Omental fat pad (tissue), 4 donors: Measurements from ENCODE around the gene ZNF341. TPM values are rescaled to one million over a fixed set of nuclear protein-coding genes. Genes with fewer than 3 reads are reported as not detected.

ENCODE experiments used
- ATAC-seq: fragments of 150-250 bp; one replicate; pipeline ENCODE4 v1.9.1; 2016; ENCODE audit warnings: mild to moderate bottlenecking, moderate library complexity; ENCODE audit not compliant: low FRiP score
- DNase-seq: peaks from one replicate; pipeline ENCODE4 v3.0.0-alpha.2; 2019; ENCODE audit warnings: low spot score
- total RNA-seq, 4 donors: library from RNA; depleted of rRNA; stranded (reverse); fragments of >200 nt; gene quantifications; one replicate each; pipeline ENCODE4 v1.1.0, GENCODE V29; 2016
- TF ChIP-seq, protein P1 (sequence below), 3 donors: fragments of 450-650 bp; IDR thresholded peaks; one replicate each; pipeline ENCODE4 v1.5.1; 2016 to 2017; ENCODE audit warnings: antibody characterized with exemption in 3 of 3, mild to moderate bottlenecking in 3 of 3, moderate library complexity in 2 of 3

ZNF341 gene
- total RNA-seq, 4 donors from 2014 or later, result 1.6 to 2.3 (median 2.0) TPM

GRCh38 chr20:33840759-33841435 is 109.1 kb downstream of the ZNF341 start:
- DNase-seq, result no peak
- ATAC-seq, result no peak
- TF ChIP-seq, protein P1, sequence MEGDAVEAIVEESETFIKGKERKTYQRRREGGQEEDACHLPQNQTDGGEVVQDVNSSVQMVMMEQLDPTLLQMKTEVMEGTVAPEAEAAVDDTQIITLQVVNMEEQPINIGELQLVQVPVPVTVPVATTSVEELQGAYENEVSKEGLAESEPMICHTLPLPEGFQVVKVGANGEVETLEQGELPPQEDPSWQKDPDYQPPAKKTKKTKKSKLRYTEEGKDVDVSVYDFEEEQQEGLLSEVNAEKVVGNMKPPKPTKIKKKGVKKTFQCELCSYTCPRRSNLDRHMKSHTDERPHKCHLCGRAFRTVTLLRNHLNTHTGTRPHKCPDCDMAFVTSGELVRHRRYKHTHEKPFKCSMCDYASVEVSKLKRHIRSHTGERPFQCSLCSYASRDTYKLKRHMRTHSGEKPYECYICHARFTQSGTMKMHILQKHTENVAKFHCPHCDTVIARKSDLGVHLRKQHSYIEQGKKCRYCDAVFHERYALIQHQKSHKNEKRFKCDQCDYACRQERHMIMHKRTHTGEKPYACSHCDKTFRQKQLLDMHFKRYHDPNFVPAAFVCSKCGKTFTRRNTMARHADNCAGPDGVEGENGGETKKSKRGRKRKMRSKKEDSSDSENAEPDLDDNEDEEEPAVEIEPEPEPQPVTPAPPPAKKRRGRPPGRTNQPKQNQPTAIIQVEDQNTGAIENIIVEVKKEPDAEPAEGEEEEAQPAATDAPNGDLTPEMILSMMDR (IDR thresholded peaks at IDR 0.05), result no peak

DNA sequence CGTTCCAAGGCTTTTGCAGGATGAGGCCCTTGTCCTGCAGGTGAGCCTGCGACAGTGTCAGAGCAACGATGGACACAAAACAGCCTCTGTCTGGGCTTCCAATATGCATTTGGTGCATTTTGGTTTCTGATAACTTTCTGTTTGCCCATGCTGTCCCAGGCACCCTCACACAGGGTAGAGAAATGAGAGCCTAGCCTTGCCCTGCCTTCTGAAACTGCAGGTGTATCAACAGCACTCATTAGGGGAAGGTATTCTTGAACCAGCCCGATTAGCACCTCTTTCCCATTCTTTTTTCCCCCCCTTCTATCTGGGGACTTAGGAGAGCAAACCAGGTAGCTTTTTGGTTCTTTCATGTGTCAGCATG is 109.6 kb downstream of the ZNF341 start:
- no peak for DNase-seq
- TF ChIP-seq, protein P1 (IDR thresholded peaks at IDR 0.05), result no peak
- ATAC-seq, result no peak

Other genes with a start within 250 kb of the ZNF341 start
- gene CBFA2T2, start 241.9 kb upstream of the ZNF341 start, total RNA-seq, result 10 to 100 TPM in 2 of 4 donors, 1 to 10 TPM in 2; 5.8 to 11.8 (median 10.0) TPM
- gene C20orf144, start 69.7 kb upstream of the ZNF341 start, total RNA-seq, result not detected
- 1 to 10 TPM; 1.1 to 2.4 (median 1.8) TPM for gene ACTL10, start 65.1 kb upstream of the ZNF341 start, total RNA-seq
- 10 to 100 TPM; 19.1 to 29.8 (median 26.8) TPM for gene NECAB3, start 57.6 kb upstream of the ZNF341 start, total RNA-seq
- gene E2F1, start 45.6 kb upstream of the ZNF341 start, total RNA-seq, result 1 to 10 TPM; 1.2 to 1.9 (median 1.5) TPM
- 1 to 10 TPM; 3.6 to 8.7 (median 4.8) TPM for gene PXMP4, start 11.7 kb upstream of the ZNF341 start, total RNA-seq
- 10 to 100 TPM; 64.8 to 96.7 (median 69.8) TPM for gene CHMP4B, start 79.4 kb downstream of the ZNF341 start, total RNA-seq